Epithelial cell of umbilical artery (primary cell): ENCODE measurements around the gene AKIRIN2. TPM values are rescaled to one million over a fixed set of nuclear protein-coding genes. Genes with fewer than 3 reads are reported as not detected.

Experiments
- total RNA-seq: library from RNA; depleted of rRNA; stranded (reverse); fragments of >200 nt; gene quantifications from 2 replicates; pipeline ENCODE4 v1.2.3, GENCODE V29; 2014

AKIRIN2 gene
- 14.9 and 16.2 TPM in 2 replicates for total RNA-seq

GRCh38 chr6:87701676-87702588 is at the start of gene AKIRIN2:
Gene AKIRIN2, minus strand, starts transcription at chr6:87702233. Its CDS starts 549 bp downstream, at chr6:87701684.

Other genes with a start within 250 kb of the AKIRIN2 start
- 19.8 and 35.0 TPM in 2 replicates for gene SLC35A1, start 229.3 kb downstream of the AKIRIN2 start, total RNA-seq
- gene RARS2, start 112.2 kb downstream of the AKIRIN2 start, total RNA-seq: 31.5 and 33.4 TPM in 2 replicates
- gene ORC3, start 112.1 kb downstream of the AKIRIN2 start, total RNA-seq: 16.2 and 19.3 TPM in 2 replicates